Activated T-cell treated with anti-CD3 and anti-CD28 coated beads, Interleukin-2, amount 50 U/mL, for 24 hours (primary cell): ENCODE data around the gene MINAR1.
"Not testable (repeated sequence)": the region's sequence is repeated elsewhere in the genome, so short reads cannot be mapped to it uniquely, and the experiment has no call there.

Source experiments
- DNase-seq: peaks from one replicate; pipeline ENCODE4 v3.0.0-alpha.2; 2020
- H3K27ac Mint-ChIP-seq: 2 replicates; pipeline ENCODE4 v1.8.0; 2020; ENCODE audit warnings: mild to moderate bottlenecking, mixed read lengths
- H3K27me3 Mint-ChIP-seq: 2 replicates; pipeline ENCODE4 v1.8.0; 2020; ENCODE audit warnings: mixed read lengths
- H3K36me3 Mint-ChIP-seq: 2 replicates; pipeline ENCODE4 v1.8.0; 2020; ENCODE audit warnings: low read depth, mixed read lengths
- H3K4me1 Mint-ChIP-seq: 2 replicates; pipeline ENCODE4 v1.8.0; 2020; ENCODE audit warnings: low read depth, mixed read lengths
- H3K4me3 Mint-ChIP-seq: 2 replicates; pipeline ENCODE4 v1.8.0; 2020; ENCODE audit warnings: mild to moderate bottlenecking, moderate library complexity, mixed read lengths
- H3K9me3 Mint-ChIP-seq: 2 replicates; pipeline ENCODE4 v1.8.0; 2020; ENCODE audit warnings: mixed read lengths

MINAR1 gene

DNA sequence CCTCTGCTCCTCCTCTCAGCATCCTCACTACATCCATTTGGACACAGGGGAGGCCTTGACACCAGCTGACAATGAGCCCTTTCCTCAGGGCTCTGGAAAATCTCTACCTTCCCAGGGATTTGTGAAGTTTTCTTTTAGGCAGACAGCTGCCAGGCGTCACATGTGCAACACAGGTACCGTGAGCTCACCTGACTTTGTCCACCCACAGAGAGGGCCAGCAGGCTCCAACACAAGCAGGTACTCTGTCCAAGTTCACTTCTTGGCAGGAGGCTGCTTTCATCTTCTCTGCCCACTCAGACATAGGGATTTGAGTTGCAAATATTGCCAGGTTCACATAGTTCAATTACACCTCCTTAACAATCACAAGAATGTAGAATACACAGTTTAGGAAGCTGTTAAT, 15.3 kb upstream of the MINAR1 start:
- Mint-ChIP-seq H3K9me3 (no peaks in the 10 kb centered on the region), H3K4me3 (no peak overlapping the region), H3K27me3 (no peaks in the 10 kb centered on the region), H3K27ac (no peak overlapping the region), H3K36me3 (peaks cover 14% of the 10 kb centered on the region), H3K4me1 (no peaks in the 10 kb centered on the region)
- DNase-seq, result no peak

DNA sequence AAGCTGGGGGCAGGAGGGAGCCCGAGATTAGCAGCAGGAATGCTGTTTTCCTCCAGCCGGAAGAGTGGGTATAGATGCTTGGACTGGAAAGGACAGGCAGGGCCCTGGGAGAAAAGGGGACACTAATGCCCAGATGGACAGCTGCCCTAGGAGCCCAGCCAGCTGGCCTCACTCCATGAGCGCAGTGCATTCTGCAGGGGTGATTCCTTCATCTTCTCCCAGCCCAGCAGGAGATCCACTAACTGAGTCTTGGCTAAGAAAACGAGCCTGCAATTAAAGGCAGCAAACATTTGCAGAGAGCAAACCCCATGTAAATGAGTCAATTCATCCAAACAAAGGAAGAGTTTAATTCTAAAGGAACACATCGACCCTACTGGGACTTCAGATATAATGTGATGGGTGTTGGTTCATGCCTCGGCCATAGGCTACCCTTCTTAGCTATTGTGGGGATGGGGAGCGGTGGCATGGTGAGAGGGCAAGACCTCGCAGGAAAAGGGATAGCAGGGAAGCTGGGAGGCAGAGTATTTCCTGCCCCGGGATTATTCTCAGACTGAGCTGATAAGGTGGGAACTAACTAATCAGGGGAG, 13.3 kb upstream of the MINAR1 start:
- DNase-seq, result no peak
- Mint-ChIP-seq H3K4me3 (no peak overlapping the region), H3K36me3 (no peaks in the 10 kb centered on the region), H3K27ac (no peak overlapping the region), H3K27me3 (no peaks in the 10 kb centered on the region), H3K9me3 (no peaks in the 10 kb centered on the region), H3K4me1 (no peaks in the 10 kb centered on the region)

- Mint-ChIP-seq H3K4me3 (no peak overlapping the region), H3K9me3 (peaks cover 2% of the 10 kb centered on the region), H3K36me3 (no peaks in the 10 kb centered on the region), H3K27ac (no peak overlapping the region), H3K4me1 (no peaks in the 10 kb centered on the region), H3K27me3 (peaks cover 46% of the 10 kb centered on the region)
- DNase-seq, result no peak
Measured at GRCh38 chr15:79425591-79426295, 6.4 kb upstream of the MINAR1 start.

GRCh38 chr15:79426899-79427298, 5.2 kb upstream of the MINAR1 start:
- H3K9me3 Mint-ChIP-seq, H3K36me3 Mint-ChIP-seq, H3K4me3 Mint-ChIP-seq, H3K27ac Mint-ChIP-seq, DNase-seq, H3K4me1 Mint-ChIP-seq: not testable (repeated sequence)
- peaks cover 54% of the 10 kb centered on the region for H3K27me3 Mint-ChIP-seq

DNA sequence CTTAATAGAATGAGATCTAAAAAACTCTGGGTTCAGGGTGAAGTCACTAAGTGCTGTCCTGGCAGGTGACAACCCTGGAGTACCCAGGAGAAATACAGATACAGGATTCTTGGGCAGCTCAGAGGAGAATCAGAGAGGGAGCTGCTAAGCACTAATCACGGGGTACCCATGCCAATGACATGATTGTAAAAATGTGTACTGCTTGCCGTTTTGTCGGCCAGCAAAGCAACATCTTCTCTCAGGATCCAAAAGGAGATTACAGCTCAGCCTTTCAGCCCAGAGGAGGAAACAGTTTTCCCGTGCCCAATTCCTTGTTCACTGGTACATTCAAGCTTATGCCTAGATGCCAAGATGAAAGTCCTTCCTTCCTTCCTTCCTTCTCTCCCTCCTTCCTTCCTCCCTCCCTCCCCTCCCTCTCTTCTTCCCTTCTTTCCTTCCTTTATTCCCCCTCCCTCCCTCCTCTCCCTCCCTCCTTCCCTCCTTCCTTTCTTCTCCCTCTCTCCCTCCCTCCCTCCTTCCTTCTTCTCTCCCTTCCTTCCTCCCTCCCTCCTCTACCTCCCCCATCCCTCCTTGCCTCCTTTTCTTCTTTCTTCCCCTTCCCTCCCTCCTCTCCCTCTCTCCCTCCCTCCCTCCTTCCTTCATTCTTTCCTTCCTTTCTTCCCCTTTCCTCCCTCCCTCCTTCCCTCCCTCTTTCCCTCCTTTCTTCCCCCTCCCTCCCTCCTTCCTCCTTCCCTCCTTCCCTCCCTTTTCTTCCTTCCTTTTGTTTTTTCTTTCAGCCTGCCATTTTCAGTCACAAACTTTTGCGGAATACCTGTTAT, 4.1 kb upstream of the MINAR1 start:
- DNase-seq, result no peak
- Mint-ChIP-seq H3K4me1 (peaks cover 9% of the 10 kb centered on the region), H3K4me3 (no peak overlapping the region), H3K9me3 (peaks cover 2% of the 10 kb centered on the region), H3K27me3 (peaks cover 61% of the 10 kb centered on the region), H3K27ac (no peak overlapping the region), H3K36me3 (no peaks in the 10 kb centered on the region)

DNA sequence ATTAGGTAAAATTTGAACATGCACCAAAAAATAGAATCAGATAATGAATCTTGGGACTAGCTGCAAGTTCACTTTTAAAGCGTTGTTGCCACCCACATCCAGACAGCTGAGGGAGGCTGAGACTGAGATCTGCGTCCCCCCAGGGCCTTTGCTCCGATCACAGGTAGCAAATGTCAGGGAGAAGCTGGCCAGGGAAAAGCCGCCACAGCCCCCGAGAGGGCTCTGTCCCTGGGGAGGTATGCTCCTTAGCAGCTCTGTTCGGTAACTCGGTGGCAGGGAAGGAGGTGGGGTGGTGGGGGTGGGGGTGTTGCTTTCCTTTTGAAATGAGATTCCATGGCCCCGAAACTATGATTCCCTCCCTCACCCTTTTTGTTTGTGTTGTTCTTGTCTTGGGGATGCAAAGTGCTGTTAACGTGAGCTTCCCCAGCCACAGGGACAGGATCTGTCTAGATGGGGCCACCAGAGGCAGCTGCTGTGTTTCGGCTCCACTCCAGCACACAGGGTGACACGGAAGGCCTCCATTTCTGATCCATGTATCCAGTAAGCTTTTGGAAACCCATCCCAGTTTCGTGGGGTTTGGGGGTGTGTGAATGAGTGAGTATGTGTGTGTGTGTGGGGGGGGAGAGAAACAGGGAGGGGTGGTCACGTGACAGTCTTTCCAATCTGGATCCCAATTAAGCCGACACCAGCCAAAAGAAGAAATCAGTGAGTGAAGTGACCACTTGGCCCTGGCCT, 1.1 kb upstream of the MINAR1 start:
- peaks cover 78% of the 10 kb centered on the region for H3K27me3 Mint-ChIP-seq
- peaks cover 9% of the 10 kb centered on the region for H3K4me1 Mint-ChIP-seq
- no peak overlapping the region for H3K4me3 Mint-ChIP-seq
- H3K9me3 Mint-ChIP-seq, result no peaks in the 10 kb centered on the region
- no peak overlapping the region for H3K27ac Mint-ChIP-seq
- H3K36me3 Mint-ChIP-seq, result no peaks in the 10 kb centered on the region
- no peak for DNase-seq

DNA sequence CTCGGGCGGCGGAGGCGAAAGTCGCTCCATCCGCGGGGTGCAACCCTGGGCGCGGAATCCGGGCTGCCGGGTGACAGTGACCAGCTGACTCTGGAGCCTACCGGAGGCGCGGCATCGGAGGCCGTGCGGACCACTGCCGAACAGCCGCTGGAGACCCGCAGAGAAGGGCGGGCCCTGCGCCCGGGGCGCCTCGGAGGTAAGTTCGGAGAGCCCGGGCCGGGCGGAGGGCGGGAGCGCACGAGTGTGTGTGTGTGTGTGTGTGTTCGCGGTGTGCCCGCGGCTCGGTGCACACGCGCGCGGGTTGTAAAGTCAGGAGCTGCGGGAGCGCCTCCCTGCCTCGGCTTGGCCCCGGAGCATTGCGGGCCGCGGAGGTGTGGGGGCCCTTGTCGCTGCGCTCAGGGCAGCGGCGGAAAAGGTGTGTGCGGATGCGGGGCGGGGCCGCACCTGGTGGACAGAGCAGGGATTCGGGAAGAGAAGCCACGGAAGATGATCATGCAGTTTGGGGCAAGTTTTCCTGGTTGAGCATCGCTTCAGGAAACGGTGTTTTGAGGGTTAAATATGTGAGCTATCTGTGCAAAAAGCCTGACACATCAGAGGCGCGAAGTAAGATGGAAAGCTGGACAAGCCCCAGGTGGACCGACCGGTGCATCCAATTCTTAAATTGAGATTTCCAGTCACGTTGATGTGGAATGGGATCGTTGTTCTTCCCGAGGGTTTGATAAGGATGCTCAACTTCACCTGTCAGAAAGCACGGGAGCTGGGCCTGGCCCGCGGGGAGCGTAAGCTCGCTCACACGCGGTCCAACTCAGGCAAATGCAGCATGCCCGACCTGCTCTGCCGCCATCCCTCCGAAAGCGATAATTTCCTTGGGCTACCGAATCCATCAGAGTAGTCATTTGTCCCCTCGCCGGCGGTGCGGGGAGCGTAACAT, 474 bp downstream of the MINAR1 start:
- H3K27ac Mint-ChIP-seq, result no peak overlapping the region
- peak overlapping the region; percentile 34 for H3K4me3 Mint-ChIP-seq
- no peaks in the 10 kb centered on the region for H3K36me3 Mint-ChIP-seq
- peaks cover 2% of the 10 kb centered on the region for H3K9me3 Mint-ChIP-seq
- H3K4me1 Mint-ChIP-seq, result peaks cover 9% of the 10 kb centered on the region
- H3K27me3 Mint-ChIP-seq, result peaks cover 63% of the 10 kb centered on the region
- no peak for DNase-seq

DNA sequence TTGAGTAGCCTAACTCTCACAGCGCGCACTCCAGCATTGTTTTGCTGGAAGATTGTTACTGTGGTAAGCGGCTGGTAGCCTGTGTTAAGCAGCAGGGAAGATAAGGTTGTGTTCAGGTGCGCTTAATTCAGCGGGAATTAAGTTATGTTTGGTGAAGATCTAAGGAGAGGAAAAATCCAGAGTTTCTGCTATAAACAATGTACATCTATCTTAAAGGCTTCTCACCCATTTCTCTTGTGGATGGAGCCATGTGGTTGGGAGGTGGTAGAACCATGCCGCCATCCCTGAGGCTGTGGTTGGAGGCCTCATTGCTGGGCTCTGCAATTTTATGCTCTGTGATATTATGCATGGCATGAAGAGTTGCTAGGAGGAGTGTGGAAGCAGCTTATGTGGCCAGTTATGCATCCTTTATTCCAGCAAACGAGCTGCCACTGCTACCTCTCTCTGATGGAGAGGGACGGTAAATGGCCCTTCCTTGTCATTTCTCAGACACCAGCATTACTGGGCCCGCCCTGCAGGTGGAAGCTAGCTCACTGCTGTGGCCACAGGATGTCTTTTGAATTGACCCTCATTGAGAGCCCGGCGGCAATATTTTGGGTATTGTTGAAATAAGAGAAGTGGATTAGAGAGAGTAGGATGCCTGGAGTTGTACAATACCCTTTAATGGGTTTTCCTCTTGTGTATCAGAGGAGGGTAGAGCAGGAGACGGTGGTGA, 1.3 kb downstream of the MINAR1 start:
- H3K27ac Mint-ChIP-seq, result no peak overlapping the region
- H3K27me3 Mint-ChIP-seq, result peaks cover 59% of the 10 kb centered on the region

DNA sequence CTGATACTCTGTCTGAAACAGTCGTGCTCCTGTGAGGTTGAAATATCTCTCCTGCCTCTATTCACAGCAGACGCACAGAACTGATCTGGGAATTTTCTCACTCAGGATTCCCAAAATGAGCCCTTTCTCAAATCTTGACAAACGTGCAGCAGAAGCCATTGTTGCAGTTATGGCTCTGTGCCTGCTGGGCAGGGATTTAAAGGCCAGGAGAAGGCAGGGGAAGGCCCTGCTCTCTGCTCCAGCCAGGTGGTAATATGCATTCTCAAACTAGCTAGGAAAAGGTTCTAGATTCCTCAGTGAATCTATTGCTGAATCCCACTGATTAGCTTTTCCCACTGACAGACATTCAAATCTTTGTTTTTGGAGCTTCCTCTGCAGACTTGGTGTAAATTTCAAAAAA, 2.2 kb downstream of the MINAR1 start:
- Mint-ChIP-seq H3K4me3 (no peak overlapping the region), H3K9me3 (peaks cover 2% of the 10 kb centered on the region), H3K4me1 (peaks cover 9% of the 10 kb centered on the region), H3K36me3 (no peaks in the 10 kb centered on the region), H3K27ac (no peak overlapping the region), H3K27me3 (peaks cover 49% of the 10 kb centered on the region)
- no peak for DNase-seq

More for the DNA sequence above, 1.3 kb downstream of the MINAR1 start:
- Mint-ChIP-seq H3K4me3 (no peak overlapping the region), H3K9me3 (peaks cover 2% of the 10 kb centered on the region), H3K36me3 (no peaks in the 10 kb centered on the region), H3K4me1 (peaks cover 9% of the 10 kb centered on the region)
- no peak for DNase-seq

GRCh38 chr15:79436037-79436780, 4.1 kb downstream of the MINAR1 start:
- H3K4me3 Mint-ChIP-seq, result no peak overlapping the region
- DNase-seq, result no peak
- H3K27me3 Mint-ChIP-seq, result peaks cover 31% of the 10 kb centered on the region
- H3K27ac Mint-ChIP-seq, result no peak overlapping the region
- no peaks in the 10 kb centered on the region for H3K36me3 Mint-ChIP-seq
- peaks cover 2% of the 10 kb centered on the region for H3K9me3 Mint-ChIP-seq
- peaks cover 7% of the 10 kb centered on the region for H3K4me1 Mint-ChIP-seq

DNA sequence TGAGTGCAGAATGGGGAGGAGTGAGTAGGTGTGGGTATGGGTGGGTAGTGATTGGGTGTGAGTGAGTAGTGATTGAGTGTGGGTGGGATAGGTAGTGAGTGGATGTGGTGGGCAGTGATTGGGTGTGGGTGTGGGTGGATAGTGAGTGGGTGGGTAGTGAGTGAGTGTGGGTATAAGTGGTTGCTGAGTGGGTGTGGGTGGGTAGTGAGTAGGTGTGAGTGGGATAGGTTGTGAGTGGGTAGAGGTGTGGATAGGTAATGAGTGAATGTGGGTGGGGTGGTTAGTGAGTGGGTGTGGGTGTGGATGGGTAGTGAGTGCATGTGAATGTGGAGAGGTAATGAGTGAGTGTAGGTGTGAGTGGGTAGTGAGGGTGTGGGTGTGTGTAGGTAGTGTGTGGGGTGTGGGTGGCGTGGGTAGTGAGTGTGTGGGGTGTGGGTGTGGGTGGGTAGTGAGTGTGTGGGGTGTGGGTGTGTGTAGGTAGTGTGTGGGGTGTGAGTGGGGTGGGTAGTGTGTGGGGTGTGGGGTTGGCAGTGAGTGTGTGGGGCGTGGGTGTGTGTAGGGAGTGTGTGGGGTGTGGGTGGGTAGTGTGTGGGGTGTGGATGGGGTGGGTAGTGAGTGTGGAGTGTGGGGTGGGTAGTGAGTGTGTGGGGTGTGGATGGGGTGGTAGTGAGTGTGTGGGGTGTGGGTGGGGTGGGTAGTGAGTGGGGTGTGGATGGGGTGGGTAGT, 5.3 kb downstream of the MINAR1 start:
- Mint-ChIP-seq H3K4me3 (no peak overlapping the region), H3K36me3 (no peaks in the 10 kb centered on the region), H3K9me3 (peaks cover 2% of the 10 kb centered on the region), H3K4me1 (peaks cover 3% of the 10 kb centered on the region), H3K27me3 (peaks cover 26% of the 10 kb centered on the region), H3K27ac (no peak overlapping the region)
- no peak for DNase-seq

DNA sequence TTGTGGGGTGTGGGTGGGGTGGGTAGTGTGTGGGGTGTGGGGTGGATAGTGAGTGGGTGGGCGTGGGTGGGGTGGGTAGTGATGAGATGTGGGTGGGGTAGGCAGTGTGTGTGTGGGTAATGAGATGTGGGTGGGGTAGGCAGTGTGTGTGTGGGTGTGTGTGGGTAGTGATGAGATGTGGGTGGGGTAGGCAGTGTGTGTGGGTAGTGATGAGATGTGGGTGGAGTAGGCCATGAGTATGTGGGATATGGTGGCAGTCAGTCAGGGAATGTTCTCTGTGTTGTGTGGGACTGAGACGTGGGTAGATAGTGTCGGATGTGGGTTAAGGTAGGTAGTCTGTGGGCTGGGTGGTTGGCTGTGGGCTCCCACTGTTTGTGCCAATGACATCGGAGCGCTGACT, 7.1 kb downstream of the MINAR1 start:
- DNase-seq, result no peak
- Mint-ChIP-seq H3K4me3 (no peak overlapping the region), H3K27me3 (peaks cover 8% of the 10 kb centered on the region), H3K36me3 (no peaks in the 10 kb centered on the region), H3K4me1 (no peaks in the 10 kb centered on the region), H3K27ac (no peak overlapping the region), H3K9me3 (peaks cover 2% of the 10 kb centered on the region)
